CD1c-positive myeloid dendritic cell (primary cell): Measurements from ENCODE around the gene RFX2.
A peak's percentile ranks its signal among the peaks of the same experiment; 100 is the strongest.
"Not testable (repeated sequence)": the region's sequence is repeated elsewhere in the genome, so short reads cannot be mapped to it uniquely, and the experiment has no call there.

ENCODE experiments used
- DNase-seq: peaks from one replicate; pipeline ENCODE4 v3.0.0-alpha.2; 2016; ENCODE audit errors: extremely low spot score

RFX2 gene

DNA sequence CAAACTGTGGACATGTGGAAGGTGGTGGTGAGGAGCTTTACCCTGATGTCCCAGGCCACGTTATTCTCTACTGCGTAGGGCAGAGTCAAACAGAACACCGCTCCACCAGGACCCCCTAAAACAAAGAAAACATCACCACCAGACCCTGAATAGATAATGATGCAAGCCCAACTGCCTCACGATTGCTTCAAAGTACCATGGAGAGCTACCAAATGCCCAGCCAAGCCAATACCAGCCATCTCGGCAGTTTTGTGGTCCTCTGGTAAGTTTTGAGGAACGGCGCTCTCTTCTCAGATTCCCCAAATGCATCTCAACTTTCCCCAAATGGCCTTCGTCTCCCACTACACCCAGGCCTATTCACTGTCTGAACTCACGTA, 138.0 kb downstream of the RFX2 start:
- DNase-seq = no peak

DNA sequence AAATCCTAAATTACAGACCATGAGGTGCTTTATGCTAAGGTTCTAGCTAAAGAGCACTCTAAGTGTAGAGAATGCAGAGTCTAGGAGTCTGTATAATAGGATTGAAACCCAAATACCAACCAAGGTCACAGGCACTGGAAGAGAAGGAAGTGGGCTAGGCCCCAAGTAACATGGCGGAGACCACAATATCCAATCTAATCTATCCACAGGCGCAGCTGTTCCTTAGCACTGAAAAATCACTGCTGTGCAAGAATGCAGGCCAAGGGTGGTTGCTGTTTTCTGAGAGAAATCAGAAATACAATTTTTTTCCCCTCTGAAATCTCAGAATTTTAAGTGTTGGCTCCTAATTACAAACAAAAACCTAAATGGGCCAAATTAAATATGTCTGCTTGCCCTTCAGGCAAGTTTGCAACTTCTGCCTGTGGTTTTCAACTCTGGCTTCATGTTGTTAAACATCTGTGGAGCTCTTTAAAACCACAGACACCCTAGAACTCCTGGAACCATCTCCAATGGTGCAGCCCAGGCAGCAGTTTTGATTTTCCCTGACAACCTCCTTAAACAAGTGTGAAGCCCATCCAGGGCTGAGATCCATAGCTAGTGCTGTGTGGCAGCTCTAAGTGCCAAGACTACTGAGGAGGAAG, 138.5 kb downstream of the RFX2 start:
- no peak for DNase-seq

DNA sequence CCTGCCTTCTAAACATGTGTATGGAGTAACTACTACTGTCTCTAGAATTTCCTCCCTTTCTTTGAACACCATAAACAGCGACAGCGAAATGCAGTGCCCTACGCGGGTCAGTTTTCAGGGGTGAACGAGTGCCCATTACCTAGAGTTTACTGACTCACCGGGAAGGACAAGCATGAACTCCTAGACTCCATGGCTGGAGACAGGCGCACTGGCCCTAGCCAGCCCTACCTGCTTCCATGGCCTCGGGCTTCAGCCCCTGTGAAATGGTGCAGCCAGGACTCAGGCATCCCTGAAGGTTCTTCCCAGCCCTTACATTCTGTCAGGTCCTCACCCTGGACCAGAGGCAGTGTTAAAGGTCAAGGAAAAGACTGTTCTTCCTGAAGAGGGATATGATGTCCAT, 140.8 kb downstream of the RFX2 start:
- DNase-seq = no peak

DNA sequence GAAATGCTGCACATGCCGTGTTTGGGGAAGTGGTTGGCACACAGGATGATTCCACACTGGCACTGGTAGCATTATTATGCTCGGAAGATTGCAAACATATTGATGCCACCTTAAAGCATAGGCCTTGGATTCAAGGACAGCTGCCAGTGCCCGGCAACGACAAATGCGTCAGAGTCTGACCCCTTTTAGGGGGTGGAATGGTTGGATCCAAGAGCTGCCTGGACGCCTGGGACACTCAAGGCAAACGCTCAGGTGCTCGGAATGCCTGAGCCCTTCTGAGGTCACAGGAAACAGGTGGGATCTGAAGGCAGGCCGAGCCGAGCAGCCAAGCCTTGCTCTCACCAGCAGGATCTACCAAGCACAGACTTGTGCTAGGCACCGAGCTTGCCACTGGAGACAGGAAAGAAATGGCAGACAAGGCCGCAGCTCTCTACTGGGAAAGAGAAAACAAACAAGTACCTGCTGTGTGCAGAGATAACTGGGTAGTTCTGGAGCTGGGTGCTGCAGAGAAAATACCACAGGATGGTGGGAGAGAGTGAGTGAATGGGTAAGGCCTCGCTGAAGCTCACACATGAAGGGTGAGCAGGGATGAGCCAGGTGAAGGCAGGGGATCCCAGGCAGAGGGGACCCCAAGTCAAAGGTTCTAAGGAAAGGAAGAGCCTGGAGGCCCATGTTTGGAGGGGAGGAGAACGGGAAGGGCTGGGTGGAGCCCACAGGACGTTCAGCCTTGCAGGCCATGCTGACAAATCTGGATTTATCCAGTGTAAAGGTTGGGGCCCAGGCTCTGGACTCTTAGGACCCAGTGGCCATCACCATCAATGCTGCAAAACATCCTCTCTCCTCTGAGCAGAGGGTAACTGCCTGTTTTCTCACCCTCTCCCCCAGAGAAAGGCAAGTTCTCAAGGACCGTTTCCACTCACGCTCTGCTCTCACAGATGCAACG, 141.6 kb downstream of the RFX2 start:
- DNase-seq = no peak

GRCh38 chr19:5967994-5968430, 142.3 kb downstream of the RFX2 start:
- peak; percentile 63 for DNase-seq

- no peak for DNase-seq
These were observed 142.7 kb downstream of the RFX2 start for GRCh38 chr19:5967571-5967970.

- no peak for DNase-seq
These were observed 143.4 kb downstream of the RFX2 start for GRCh38 chr19:5966941-5967340.

GRCh38 chr19:5966215-5966614, 144.1 kb downstream of the RFX2 start:
- DNase-seq = no peak

DNA sequence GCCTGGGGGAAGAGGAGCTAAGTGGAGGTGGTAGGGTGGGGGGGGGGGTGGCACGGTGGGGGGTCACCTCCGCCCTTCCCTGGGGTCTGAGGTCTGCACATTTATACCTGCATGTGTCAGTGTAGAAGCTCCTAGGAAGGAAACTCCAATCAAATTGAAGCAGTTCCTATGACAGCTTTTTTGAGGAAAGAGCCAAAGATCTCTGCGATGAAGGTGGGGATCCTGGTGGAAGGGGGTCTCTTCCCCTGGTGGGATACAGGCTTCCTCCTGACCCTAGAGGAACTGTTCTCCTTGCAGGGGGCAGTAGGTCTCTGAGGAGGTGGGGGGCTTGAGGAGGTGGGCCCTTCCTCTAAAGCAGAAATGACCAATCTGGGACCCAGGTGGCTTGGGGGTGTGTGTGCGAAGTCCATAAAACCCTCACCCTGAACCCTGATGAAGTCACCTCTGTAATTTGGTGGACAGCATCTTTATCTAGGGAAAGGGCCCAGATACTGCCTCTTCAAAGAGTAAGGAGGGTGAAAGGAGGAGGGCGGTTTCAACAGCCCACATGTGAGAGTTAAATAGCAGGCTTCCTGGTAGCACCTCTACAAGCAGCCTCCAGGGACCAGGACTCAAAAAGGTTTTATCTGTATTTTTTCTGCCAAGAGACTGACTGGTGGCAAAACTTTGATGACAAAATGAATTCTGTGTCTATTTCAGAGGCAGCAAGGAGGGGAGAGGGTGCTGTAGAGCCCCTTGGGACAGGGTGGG, 145.3 kb downstream of the RFX2 start:
- DNase-seq = no peak

- no peak for DNase-seq
These were observed 146.4 kb downstream of the RFX2 start for GRCh38 chr19:5963855-5964254.

DNA sequence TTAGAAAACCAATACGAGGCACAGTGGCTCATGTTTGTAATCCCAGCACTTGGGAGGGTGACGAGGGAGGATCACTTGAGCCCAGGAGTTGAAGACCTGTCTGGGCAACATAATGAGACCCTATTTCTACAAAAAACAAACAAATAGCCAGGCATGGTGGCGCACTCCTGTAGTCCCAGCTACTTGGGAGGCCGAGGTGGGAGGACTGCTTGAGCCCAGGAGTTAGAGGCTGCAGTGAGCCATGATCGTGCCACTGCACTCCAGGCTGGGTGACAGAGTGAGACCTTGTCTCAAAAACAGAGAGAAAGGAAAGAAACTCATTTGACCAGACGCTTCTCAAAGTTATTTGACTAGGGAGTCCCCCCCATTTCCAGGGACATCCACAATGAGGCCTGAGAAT, 147.0 kb downstream of the RFX2 start:
- not testable (repeated sequence) for DNase-seq

GRCh38 chr19:5961969-5962945, 148.0 kb downstream of the RFX2 start:
- DNase-seq = peak; percentile 85

DNA sequence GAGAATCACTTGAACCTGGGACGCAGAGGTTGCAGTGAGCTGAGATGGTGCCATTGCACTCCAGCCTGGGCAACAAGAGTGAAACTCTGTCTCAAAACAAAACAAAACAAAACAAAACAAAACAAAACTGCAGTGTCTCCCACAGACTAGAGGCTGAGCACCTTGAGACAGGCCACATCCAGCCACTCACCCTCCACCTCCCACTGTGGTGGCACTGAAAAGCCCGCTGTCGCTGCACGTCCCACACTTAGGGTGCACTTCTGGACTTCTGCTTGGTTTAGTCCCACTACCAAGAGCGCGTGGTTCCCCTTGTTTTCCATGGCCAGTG, 148.7 kb downstream of the RFX2 start:
- not testable (repeated sequence) for DNase-seq

DNA sequence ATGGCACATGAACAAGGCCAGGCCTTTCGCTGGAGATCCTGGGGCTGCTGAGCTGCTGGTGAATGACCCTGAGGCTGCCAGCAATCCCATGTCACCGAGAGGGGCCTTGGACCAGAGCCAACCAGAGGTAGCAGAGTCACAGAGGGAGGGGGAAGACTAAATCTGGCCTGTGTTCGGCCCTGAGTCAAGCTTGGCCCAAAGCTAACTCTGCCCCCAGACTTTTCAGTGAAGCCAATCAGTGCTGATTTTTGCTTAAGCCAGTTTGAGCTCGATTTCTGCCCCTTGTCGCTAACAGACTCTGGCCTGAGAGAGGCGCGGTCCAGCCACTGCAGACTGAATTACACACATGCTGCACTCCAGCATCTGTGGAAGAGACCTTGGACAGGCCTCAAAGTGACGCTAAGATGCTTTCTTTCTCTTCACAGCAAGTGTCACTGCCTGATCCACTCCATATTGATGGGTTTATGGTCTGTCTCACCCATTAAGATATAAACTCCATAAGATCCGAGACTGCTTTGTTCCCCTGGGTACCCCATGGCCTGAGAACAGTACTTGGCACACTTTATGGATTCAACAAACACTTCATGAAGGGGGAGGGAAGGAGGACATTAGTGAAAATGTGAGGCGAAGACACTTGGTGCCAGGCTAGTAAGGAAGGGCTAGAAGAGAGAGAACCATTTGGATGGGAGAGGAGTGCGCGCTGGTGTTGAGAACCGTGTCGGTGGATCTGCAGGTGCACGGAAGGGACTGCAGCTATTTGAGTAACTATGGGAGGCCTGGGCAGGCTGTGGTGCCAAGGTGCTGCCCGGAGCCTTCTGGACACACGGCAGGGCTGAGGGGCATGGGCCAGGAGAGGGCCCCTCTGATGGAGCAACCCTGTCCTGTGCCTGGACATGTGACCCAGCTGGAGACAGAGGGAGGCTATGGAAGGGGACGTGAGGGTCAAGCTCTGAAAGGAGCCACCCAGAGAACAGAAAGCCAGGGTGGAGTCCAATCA, 150.0 kb downstream of the RFX2 start:
- DNase-seq = no peak

GRCh38 chr19:5959260-5960004, 150.9 kb downstream of the RFX2 start:
- no peak for DNase-seq

GRCh38 chr19:5958851-5959122, 151.5 kb downstream of the RFX2 start:
- no peak for DNase-seq

- DNase-seq = no peak
These were observed 152.0 kb downstream of the RFX2 start for GRCh38 chr19:5958074-5958850.

- DNase-seq = no peak
These were observed 153.1 kb downstream of the RFX2 start for GRCh38 chr19:5957170-5957569.

DNA sequence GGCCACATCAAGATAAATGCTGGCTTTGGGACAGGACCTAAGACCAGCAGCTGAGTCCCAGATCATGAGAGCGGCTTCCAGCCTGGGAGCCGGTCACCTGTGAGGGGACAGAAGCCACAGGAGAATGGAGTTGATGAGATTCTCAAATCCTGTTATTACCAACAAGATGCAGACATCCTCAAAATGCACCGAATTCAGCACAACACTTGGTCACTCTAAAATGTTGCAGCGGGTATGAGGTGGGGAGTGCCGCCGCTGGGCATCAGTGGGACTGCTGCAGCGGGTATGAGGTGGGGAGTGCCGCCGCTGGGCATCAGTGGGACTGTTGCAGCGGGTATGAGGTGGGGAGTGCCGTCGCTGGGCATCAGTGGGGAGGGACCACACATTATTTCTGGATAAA, 153.6 kb downstream of the RFX2 start:
- no peak for DNase-seq
